Measurements from ENCODE around the gene SIRT1.
"Not testable (repeated sequence)": the region's sequence is repeated elsewhere in the genome, so short reads cannot be mapped to it uniquely, and the experiment has no call there.

SIRT1 gene

DNA sequence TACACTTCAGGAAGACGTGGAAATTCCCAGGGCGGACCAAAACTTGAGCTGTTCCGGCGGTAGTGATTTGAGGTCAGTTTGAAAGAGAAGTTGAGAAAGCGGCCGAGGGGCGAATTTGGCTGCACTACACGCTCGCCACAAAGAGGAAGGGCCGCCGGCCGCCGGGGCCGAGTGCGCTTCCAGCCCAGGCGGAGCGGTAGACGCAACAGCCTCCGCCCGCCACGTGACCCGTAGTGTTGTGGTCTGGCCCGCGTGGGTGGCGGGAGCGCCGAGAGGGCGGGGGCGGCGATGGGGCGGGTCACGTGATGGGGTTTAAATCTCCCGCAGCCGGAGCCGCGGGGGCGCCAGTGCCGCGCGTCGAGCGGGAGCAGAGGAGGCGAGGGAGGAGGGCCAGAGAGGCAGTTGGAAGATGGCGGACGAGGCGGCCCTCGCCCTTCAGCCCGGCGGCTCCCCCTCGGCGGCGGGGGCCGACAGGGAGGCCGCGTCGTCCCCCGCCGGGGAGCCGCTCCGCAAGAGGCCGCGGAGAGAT, at the start of gene SIRT1:
TSS of gene SIRT1 (plus strand) at position 344 of the 529 bp plus-strand sequence. CDS start at position 410, 66 bp downstream.
- DNase-seq: peak; percentile 92

DNA sequence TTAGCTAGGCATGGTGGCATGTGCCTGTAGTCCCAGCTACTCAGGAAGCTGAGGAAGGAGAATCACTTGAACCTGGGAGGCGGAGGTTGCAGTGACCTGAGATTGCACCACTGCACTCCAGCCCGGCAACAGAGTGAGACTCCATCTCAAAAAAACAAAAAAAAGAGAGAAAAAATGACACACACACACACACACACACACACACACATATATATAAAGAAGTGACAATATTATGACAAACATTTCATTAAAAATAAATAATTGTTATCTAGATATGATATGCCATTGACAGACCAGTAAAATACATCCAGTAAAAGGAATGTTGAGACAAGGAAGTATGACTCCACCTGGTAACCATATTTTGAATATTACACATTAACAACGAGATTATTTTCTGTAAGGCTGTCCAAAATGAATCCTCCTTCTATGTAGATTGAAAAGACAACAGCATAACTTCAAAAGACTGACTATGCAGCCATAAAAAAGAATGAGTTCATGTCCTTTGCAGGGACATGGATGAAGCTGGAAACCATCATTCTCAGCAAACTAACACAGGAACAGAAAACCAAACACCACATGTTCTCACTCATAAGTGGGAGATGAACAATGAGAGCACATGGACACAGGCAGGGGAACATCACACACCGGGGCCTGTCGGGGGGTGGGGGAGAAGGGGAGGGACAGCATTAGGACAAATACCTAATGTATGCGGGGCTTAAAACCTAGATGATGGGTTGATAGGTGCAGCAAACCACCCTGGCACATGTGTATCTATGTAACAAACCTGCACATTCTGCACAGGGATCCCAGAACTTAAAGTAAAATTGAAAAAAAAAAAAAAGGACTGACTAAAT, 48.7 kb upstream of the SIRT1 start:
- not testable (repeated sequence) for DNase-seq

DNA sequence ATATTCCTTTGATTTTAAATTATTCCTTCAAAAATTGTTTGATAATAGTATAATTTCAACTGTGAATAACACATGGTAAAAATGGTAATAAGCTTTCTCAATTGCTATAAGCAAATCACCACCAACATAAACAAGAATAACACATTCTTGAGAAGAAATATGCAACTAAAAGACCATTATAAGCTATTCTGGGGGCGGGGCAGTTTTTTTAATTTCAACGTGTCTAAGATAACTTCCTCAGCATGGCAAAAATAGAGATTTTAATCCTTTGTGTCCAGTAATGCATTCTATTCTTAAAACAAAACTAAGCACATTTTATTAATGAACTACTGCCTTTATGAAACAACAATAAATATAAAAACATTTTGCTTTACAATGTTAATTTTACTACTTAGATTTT, 48.0 kb upstream of the SIRT1 start:
- no peak for DNase-seq

DNA sequence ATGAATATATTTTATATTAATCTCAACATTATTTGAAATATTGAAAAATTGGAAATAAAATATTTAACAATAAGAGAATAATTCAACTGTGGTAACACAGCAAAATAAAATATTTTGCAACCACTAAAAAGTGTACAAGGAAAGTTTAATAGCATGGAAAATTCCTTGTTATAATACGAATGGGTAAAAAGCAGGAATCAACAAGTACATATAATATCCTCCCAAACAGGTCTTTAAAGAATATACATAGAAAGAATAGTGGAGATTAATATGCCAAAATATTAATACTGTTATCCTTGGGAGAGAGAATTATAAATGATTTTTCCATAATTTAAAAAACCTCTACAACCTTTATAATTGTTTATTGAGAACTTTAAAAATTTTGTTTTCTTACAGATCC, 47.5 kb upstream of the SIRT1 start:
- DNase-seq: no peak

DNA sequence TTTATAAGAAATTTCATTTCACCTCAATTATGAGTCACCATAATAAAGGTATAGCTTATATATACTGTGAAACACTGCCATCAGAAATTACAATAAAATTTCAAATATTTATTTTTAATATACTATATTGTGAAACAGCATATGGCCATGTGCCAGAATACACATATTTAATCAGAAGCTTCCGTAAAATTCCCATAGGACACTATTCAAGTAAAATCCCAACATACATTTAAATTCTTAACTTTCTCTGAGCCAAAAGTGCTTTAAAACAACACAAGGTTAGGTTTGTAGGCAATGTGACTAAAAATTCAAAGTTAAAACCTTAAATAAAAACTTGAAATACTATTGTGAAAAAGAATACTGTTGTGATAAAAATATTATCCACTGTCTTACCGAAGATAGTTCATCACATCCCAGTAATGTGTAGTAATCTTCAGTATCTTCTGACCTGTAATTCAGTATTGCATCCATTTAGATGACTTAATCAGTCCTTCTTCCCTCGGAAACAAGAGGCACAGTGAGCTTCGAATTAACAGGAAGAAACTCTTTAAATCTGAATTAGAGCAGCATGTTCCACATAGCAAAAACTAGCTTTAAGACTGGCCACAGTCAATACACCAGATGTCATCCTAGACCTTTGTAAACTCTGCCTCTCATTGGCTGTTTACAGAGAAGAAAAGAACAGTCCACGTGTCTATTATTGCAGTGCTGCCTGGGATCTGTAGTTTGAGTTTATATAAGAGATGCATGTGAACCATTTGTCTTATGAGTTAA, 46.7 kb upstream of the SIRT1 start, which contains the start of gene DNAJC12:
TSS of gene DNAJC12 (minus strand) at position 648 of the 774 bp plus-strand sequence. CDS start at position 471, 177 bp downstream.
- no peak for DNase-seq

DNA sequence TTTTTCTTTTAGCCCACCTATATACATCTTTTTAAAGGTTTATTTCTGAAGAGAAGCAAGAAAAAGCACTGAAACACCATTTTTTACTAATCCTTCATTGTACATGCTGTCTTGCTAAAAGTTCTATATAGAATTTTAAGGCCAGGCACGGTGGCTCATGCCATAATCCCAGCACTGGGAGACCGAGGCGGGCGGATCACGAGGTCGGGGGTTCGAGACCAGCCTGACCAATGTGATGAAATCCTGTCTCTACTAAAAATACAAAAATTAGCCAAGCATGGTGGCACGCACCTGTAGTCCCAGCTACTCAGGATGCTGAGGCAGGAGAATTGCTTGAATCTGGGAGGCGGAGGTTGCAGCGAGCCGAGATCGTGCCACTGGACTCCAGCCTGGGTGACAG, 44.9 kb upstream of the SIRT1 start:
- DNase-seq: not testable (repeated sequence)

DNA sequence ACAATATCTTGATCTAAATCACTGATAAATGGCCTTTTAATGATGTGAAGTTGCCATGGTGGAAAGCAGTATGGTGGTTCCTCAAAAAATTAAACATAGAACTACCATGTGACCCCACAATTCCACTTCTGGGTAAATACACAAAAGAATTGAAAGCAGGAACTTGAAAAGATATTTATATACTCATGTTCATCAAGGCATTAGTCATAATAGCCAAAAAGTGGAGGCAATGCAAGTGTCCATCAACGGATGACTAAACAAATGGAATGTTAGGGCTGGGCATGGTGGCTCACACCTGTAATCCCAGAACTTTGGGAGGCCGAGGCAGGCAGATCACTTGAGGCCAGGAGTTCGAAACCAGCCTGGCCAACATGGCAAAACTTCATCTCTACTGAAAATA, 44.5 kb upstream of the SIRT1 start:
- no peak for DNase-seq

DNA sequence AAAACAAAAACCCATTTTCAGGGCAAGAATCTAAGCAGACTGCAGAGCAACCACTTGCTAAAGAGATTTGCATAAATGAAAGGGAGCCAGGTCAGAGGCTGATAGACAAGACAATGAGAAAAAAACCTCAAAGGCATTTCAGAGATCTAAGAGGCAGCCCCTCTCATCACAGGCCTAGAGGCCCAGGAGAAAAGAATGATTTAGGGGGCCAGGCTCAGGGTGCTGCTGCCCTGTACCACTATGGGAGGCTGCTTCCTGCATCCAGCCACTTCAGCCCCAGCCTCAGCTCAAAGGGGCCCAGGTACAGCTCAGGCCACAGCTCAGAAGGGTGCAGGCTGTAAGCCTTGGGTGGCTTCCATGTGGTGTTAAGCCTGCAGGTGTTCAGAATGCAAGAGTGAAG, 42.7 kb upstream of the SIRT1 start:
- DNase-seq: no peak

DNA sequence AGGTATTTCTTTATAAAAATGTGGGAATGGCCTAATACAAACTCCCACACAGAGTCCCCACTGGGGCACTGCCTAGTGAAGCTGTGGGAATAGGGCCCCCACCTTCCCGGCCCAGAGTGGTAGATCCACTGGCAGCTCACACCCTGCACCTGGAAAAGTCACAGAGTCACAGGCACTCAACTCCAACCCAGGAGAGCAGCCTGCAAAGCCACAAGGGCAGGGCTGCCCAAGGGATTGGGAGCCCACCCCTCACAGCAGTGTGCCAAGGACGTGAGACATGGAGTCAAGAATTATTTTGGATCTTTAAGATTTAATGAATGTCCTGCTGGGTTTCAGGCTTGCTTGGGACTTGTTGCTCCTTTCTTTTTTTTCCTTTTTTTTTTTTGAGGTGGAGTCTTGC, 41.2 kb upstream of the SIRT1 start:
- no peak for DNase-seq

DNA sequence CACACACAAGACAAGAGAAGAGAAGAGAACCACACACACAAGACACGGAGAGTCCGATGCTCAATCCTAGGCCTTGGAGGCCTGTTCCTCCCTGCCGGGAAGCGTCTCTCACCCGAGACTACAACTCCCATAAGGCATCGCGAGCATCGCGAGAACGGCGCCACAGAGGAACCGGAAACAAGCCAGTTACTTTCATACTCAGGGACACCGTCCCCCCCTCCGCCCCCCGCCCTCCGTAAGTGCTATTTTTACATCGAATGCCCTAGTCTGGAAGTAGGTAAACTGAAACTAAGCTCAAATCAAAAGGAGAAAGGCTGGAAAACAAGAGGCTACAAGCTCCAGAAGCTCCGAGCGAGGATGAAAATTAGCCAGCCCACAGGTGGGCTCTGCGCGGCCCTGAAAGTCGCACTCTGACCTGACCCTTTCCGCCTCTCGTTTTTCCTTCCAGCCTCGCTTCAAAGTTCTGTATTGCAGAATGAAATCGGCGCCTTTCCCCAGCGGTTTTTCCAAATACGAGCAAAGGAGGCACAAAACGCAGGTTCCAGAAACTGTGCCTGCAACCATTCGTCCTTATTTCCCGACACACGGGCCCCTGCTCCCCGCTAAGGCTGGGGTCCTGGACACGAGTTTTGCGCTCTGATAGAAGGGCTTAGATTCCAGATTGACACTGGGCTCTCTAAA, 35.0 kb upstream of the SIRT1 start:
- peak; percentile 90 for DNase-seq

DNA sequence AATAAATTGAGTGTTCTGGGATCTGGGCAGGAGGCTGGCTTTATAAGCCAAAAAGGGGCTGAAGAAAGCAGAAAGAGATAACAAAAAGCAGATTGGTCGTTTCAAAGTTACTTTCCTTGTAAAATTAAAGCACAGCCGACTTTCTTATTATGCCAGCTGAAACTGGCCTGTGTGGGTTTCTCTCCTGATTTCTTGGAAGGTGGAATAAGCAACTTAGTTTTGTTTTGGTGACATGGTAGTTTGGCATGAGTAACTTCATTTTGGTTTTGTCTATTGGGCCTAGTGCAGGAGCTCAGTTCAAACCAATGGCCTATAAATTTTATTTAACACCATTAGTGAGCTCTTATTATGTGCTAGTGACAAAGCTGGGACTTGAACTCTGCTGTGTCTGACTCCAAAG, 33.3 kb upstream of the SIRT1 start:
- no peak for DNase-seq

DNA sequence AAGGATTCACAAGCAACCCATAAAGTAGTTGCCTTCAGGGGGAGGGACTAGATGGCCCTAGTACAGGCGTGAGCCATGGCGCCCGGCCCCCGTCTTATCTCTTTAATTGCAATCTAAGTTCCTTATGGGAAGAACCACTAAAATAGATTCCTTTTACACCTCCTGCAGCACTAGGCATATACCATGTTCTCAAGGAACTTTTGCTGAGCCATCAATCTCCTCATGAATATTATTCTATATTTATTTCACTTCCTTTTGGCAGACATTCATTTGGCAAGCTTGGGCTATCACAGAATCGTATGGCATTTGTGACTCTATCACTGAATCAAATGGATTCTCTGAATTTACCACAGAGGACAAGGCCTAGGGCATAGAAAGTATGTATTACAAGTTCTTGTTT, 31.7 kb upstream of the SIRT1 start:
- no peak for DNase-seq

DNA sequence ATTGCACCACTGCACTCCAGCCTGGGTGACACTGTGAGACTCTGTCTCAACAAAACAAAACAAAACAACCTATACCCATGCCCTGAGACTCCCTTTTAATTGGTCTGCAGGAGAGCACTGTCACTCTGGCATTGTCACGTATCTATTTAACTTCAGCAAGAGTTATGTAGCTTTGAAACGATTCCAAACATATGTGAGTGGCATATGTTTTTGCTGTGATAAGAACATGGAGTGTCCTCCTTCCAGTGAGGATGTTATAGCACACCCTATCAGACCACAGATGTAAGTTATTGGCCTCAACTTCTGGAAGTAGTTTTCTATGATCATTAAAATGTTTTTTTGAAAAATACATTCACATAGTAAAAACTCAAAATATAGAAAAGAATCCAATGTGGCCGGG, 30.9 kb upstream of the SIRT1 start:
- DNase-seq: no peak

DNA sequence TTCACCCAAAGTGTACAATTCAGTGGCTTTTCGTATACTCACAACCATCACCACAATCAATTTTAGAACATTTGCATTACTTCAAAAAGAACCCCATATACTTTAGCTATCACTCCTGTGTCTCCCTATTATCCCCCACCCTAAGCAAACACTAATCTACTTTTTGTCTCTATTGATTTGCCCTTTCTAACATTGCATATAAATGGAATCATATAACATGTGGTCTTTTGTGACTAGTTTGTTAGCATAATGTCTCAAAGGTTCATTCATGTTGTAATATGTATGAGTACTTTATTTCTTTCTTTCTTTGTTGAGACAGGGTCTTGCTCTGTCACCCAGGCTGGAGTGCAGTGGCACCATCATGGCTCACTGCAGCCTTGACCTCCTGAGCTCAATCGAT, 25.5 kb upstream of the SIRT1 start:
- no peak for DNase-seq

DNA sequence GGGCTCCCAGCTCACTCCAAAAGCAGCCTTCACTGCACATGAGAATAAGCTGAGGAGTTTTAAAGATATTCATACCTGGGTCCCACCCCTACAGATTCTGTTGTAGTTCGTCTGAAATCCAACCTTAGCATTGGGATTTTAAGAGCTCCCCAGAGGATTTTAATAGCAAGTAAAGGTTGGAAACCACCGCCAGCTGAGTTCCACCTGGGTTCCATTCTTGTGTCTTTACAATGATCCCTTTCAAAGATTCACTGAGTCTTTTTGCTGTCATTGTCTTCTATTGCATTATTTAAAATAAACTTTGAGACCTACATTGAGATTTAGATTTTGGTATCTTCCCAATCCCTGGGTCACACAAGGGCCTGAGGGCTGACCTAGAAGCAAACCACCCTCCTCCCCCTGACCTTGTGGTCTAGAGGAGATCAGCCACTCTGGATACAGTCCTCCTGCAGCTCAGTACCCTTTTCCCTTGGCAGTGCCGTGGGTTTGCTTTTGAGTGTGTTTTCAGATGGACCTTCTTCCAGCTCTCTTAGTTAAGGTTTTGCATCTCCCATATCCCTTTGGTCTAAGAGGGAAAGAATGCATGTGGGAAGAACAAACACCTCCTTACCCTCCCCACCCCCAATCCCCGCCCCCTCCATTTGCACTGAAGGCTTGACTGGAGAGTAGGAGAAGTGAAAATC, 22.6 kb upstream of the SIRT1 start:
- no peak for DNase-seq

DNA sequence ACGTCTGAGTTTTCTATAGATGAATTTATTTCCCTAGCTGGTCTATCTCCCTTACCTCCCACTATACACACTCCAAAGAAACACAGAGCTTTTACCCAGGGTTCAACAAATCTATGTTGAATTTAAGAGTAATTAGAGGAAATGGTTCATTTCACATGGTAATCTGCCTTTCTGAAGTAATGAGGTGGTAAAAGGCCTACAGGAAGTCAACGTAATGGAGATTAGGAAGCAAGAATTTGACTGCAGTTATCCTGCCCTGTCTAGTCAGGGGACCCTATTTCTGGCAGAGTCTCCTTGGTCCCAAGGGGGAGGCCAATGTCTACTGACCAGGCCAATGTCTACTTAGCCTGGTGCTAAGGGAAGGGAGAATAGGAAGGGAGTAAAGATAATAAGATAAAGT, 21.4 kb upstream of the SIRT1 start:
- DNase-seq: no peak

DNA sequence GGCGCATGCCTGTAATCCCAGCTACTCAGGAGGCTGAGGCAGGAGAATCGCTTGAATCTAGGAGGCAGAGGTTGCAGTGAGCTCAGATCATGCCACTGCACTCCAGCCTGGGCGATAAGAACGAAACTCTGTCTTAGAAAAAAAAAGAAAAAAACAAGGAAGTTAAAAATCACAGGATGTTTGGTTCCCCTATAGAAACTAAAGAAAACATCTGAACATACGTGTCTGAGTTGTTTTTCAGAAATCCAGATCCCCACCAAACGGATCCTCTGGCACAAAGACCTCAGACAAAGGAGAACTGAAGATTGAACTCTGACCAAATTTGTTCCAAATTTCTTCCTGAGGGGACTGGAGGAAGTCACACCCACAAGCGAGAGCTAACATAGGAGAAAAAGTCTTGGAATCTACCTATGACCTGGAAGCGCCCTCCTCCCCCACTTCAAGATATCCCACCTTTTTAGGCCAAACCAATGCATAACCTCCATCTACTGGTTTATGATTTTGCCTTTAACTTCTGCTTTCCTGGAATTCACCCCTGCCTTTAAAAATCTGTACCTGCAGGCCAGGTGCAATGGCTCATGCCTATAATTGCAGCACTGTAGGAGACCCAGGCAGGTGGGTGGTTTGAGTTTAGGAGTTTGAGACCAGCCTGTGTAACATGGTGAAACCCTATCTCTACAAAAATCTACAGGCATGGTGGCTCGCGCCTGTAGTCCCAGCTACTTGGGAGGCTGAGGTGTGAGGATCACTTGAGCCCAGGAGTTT, 19.7 kb upstream of the SIRT1 start:
- no peak for DNase-seq

DNA sequence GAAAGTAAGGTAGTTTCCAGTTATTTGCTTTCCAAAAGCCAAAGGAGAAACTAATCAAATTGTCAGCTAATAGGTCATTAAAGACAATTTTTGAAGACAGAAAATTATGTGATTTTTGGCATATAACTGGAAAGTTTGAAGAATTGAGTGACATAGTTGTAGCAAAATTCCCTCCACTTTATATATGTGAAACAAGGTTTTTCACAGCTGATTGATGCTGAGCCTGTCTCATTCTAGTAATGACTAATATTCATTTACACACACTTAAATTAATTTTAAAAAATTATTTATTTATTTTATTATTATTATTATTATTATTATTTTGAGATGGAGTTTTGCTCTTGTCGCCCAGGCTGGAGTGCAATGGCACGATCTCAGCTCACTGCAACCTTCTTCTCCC, 16.3 kb upstream of the SIRT1 start:
- no peak for DNase-seq

DNA sequence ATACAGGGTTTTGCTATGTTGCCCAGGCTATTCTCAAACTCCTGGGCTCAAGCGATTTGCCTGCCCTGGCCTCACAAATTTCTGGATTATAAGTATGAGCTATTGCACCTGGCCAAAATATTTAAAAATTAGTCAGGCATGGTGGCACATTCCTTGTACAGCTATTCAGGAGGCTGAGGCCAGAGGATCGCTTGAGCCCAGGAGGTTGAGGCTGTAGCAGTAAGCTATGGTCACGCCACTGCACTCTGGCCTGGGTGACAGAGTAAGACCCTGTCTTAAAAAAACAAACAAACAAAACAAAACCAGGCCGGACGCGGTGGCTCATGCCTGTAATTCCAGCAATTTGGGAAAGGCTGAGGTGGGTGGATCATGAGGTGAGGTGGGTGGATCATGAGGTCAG, 14.5 kb upstream of the SIRT1 start:
- no peak for DNase-seq

DNA sequence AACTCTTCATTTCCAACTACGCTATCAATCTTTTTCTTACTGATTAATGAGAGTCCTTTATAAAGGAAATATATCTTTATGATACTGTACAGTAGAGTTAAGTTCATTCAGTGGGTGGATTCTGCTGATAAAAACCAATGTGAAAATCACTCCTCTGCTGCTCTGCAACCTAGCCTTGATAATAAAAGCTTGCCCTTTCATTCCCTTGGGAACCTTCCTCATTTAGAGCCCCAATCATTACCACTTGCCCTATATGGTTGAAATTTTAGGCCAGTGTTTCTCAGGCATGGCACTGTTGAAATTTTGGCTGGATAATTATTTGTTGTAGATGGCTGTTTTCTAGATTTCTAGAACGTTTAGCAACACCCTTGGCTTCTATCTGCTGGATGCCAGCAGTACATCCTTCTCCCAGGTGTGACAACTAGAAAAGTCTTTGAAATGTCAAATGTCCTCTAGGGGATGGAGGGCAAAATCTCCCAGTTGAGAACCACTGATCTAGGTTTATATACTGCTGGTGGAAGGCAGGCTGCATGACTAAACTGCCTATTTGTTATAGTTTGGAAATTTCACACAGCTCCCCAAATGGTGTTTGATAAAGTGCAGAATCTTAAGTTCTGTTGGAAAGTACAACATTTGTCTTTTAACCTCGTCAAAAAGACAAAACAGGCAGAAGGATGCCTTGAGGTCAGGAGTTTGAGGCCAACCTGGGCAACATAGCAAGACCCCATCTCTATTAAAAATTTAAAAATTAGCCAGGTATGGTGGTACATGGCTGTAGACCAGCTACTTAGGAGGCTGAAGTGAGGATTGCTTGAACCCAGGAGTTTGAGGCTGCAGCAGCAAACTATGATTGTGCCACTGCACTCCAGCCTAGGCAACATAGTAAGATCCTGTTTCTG, 8.9 kb upstream of the SIRT1 start:
- no peak for DNase-seq

DNA sequence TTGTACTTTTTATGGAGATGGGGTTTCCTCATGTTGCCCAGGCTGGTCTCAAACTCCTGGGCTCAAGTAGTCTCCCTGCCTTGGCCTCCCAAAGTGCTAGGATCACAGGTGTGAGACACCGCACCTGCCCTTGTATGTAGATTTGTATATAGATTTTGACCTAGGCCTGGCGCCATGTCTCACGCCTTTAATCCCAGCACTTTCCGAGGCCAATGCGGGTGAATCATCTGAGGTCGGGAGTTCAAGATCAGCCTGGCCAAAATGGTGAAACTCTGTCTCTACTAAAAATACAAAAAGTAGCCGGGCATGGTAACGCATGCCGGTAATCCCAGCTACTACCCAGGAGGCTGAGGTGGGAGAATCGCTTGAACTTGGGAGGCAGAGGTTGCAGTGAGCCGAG, 7.0 kb upstream of the SIRT1 start:
- not testable (repeated sequence) for DNase-seq
